HG03139 (cell line): Measurements from ENCODE around the gene TAS2R16.

Experiments used
- ATAC-seq: cut with Tn5 transposase; IDR thresholded peaks from one replicate; pipeline ENCODE4 v1.9.1; 2021; ENCODE audit not compliant: unreplicated experiment

TAS2R16 gene, protein sequence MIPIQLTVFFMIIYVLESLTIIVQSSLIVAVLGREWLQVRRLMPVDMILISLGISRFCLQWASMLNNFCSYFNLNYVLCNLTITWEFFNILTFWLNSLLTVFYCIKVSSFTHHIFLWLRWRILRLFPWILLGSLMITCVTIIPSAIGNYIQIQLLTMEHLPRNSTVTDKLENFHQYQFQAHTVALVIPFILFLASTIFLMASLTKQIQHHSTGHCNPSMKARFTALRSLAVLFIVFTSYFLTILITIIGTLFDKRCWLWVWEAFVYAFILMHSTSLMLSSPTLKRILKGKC

DNA sequence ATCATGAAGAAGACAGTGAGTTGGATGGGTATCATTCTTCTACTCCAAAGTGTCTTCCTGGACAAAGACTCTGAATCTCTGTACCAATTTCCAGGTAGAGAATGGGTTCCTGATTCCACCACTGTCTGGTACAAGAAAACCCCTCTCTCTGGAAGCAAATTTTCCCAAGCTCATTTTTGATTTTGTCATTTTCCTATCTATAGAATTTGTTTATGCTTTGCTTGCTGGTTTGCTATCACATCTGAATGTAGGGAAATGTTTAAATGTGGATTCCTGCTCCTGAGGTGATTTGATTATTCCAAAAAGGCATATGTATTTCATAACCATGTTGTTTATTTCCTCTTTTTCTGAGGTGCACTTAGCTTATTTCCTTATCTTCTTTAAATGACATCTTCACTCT, at the start of gene TAS2R16:
TSS of gene TAS2R16 (minus strand) at position 101 of the 400 bp plus-strand sequence. CDS start at position 35, 66 bp downstream.
- no peak for ATAC-seq

DNA sequence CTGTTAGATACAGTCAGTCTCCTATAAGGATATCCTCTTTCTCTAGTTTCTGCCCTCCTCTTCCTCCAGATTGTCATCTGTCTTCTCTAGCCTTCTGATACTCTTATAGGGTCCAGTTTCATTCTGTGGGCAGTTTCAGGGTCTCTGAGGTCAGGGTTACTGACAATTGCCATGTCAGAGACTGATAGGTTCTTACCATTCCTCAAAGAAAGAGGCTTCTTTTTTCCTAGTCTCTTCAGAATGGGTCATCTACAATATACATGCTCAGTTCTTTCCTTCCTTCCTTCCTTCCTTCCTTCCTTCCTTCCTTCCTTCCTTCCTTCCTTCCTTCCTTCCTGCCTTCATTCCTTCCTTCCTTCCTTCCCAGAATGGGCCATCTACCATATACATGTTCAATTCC, 48.1 kb upstream of the TAS2R16 start:
- ATAC-seq, result no peak

DNA sequence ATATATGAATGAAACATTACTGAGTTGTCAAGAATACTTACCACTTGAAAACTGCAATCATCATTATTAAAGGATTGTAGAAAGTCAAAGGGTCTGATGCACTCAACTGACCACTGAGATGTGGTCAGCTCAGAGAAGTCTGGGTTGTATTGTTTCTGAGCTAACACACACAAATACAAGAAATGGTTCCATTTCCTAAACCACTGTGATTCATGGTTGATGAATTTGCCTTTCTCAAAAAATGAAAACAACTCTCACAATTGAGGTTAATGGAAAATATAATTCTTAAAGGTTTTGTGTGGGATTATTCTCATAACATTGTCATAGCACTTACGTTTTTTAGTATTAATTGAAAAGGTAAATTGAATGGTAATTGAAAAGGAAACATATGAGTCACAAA, 45.6 kb upstream of the TAS2R16 start:
- ATAC-seq, result no peak

DNA sequence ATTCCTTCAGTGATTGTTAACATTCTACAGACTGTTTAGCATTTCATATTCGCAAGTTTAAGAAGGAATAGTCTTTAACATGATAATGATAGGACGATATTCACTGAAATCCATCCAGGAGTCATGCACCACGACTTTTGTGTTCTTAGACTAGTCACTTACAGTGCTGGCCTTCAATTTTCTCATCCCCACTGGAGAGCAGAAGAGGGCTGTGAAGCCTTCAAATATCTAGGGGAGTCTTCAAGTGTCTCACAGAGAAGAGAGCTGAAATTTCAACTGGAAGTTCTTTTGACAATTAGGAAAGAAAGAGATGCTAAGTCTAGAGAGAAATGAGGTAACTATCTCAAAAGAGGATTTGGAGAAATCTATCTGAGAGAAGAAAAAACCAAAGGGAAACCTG, 43.8 kb upstream of the TAS2R16 start:
- ATAC-seq, result no peak

DNA sequence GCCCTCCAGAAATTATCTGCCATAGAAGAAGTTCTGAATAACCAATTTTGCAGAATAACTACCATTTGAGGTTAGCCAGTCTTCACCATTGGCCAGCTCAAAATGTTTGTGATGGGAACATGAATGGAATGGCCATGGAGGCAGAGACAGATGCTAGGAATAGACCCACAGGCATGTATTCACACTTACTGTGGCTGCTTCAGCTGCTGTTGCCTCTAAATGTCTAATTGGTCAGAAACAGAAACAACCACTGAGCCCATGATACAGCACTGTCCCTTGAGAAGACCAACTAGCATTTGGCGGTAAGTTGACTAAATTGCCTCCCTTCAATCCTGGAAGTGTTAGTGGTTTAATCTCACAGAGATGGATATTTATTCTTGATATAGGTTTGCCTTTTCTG, 38.6 kb upstream of the TAS2R16 start:
- ATAC-seq, result no peak

DNA sequence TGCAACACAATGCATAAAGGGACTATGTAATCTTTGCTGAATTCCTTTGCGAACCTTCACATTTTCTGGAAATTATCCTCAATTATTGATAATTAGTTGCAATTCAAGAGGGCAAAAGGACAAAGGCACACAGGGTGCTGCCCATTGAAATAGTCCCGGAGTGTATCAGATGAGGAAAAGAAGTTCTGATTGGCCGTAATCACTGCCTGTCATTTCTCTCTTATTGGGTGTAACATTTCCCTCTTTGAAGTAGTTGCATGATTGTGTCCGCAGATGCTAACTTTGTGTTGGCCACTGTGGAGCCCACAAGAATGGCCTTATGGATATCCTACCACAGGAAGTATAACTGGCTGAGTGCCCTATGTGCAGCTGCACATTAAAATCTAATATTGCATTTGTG, 35.1 kb upstream of the TAS2R16 start:
- ATAC-seq, result no peak

DNA sequence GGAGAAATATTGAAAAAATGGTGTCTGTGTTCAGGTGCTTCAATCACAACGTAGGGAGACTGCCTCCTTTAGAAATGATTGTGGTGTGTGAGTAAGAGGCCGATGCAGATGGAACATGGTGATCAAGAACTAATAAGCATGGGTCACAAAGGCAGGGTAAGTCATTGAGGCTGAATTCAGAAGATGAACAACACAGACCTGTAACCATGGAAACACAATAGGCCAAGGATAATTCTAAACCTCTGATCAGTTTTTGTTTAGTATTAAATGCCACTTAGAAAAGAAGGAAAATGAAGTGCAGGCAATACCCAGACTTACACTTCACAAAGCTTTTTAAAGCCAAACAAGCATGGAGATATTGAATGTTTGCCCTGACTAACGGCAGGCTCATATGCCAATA, 32.8 kb upstream of the TAS2R16 start:
- no peak for ATAC-seq

DNA sequence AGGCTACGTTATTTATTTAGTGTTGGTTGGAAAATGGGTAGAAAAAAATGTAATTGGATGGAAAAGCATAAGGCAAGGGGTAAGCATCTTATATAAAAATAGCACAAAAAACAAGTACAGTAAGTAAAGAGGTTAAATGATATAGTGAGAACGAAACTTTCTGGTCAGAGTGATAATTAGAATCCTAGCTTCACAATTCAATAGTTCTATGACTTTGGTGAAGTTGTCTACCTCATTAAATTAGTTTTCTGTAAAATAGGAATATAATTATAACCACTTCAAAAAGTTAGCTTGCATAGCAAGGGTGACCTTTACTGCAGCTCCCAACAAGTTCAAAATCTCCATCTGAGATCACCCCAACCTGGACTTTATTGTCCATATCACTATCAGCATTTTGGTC, 30.8 kb upstream of the TAS2R16 start:
- ATAC-seq, result no peak

DNA sequence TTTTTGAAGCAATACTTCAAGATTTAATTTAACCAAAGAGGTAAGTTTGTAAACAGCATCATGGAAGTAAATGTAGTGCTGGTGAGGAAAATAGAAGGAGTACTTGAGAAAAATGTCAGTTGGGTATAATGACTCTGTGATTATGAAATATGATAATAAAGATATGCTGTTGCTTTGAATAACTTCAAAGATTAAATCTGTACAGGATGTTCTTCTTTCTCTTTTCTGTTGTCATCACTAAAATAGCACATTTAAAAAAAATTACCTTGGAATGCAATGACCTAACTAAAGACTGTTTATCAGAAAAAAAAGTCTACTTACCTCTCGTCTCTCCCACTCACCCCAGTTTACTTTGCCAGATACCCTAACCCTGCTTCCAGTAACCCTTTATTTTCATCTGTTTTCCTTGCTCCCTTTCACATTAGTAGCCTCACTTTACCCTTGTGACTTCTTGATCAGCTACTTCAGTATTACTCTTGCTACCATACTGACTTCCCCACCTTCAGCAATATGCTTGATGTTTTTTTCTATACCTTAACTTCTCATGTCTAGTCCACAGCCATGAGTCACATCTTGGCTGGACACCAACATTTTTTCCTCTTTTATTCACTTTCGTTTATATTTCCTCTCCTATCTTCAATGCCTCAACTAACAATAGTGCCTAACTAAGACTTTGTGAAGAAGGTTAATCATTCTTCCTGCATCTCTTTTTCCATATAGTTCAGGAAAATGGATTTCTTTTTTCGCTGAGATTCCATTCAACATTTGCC, 29.7 kb upstream of the TAS2R16 start:
- no peak for ATAC-seq

DNA sequence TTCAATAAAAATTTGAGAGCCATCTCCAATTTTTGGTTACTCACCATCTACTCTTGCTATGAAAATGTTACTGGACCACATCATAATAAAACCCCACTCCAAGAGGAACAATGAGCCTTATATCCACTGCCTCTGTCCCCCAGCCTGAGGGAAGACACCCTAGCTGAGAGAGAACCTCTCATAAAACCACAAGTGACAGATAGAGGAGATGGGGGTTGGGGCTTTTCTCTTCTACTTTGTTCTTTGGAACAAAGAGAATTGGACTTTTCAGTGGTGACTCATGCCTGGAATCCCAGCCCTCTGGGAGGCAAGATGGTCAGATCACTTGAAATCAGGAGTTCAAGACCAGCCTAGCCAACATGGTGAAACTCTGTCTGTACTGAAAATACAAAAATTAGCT, 27.6 kb upstream of the TAS2R16 start:
- no peak for ATAC-seq

DNA sequence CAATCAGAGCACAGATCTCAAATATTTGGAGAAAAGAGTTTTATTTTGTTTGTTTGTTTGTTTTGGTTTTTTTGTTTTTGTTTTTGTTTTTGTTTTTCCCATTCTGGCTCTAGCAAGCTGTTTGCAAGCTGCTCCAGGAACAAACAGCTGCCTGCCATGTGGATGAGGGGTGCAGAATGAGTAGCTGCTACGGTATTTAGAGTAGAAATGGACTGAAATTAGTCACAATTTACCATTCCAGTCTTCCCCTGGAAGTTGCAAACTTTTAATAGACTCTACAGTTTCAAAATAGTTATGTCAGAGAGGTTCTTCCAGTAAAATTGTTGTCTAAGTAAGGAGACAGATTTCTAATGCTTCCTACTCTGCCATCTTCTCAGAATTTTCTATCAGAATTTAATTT, 27.1 kb upstream of the TAS2R16 start:
- ATAC-seq, result no peak

DNA sequence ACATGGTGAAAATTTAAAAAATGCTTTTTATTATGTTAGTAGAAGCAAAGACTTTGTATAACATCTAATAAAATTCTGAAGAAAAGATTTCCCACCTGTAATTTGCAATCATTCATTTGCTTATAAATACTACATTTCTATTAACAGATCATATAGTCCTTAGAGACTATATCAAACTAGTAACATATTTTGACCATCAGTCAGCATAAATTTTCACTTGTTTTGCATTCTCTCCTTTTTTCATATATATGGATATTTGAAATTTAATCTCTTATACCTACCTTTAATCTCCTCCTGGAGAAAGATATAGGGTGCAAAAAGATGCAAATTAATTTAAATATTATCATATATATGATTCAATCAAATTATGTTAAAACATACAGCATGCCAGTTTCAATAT, 16.9 kb upstream of the TAS2R16 start:
- ATAC-seq, result no peak

DNA sequence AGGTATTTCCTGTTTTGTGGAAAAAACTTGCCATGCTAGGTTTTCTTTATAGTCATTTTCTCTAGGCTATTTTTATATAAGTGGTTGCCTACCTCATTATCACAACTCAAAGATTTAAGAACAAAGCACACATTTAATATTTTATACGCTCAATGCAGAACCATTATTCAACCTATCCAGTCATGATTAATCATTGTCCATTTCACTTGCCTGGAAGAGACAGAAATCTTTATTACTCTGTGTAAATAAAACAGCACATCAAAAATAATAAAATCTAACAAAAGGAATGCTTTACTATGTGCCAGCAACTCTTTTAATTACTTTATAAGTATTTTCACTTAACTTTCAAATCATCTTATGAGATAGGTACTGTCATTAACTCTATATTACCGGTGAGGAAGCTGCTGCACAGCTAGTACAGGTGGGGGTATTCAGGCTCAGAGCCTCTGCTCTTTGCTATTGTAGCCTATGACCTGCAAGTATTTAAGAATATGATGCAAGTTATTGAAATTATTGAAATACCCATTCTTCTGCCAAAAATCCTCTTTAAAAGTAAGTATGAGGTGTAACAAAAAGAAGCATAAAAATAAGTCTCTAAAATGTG, 16.4 kb upstream of the TAS2R16 start:
- ATAC-seq, result no peak

DNA sequence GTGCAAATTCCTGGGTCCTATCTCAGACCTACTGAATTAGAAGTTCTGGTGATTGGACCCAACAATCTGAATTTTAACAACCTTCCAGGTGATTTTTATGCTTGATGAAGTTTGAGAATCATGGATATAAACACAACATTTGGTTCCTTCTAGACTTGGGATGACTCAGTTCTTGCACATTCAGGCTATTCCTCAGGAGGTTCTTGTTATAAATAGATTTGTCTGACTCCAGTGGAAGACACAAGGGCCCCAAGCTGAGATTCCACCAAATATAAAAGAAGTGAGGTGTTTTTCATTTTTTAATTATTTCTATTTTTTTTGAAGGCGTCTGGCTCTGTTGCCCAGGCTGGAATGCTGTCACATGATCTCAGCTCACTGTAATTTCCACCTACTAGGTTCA, 9.4 kb upstream of the TAS2R16 start:
- ATAC-seq, result no peak

DNA sequence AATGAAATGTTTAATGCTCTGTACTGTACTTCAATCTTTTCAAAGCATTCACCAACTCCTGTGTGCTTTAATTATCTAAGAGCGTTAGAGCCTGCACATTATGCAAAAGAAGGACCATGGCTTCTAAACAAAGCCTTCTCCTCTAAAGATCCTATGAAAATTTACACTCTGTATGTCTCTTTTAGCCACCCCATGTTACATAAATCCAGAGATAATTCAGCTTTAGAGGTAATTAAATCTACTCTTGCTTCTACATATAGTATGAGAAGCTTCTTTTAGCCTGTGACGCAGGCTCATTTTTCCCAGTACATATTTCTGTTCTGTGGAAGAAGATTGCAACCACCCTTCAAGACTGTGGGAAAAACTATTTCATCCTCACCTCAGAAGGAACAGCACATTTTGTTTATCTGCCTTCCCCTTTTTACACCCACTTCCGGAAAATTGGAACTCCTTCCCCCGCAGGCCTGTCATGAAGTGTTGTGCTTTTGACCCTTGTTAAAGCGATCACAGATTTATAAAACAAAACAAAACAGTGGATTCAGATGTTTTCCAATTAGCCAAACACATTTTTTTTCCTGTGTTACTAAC, 8.1 kb upstream of the TAS2R16 start:
- ATAC-seq, result no peak

DNA sequence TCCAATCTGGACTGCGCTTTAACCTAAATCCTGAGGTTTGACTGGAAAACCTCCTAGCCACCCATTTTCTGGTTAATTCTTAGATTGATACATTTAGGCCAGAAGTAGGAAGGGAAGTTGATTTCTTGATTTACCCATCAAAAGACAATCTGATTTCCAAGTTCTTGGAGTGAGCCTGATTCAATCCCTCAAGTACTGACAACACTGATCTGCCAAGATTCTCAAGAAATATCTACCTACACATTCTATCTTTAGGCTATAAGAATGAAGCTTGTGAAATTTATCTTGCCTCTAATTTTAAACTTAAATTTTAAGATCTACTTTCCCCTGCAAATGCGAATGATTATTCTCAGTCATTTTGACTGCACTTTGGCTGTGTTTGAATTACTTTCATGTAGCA, 5.9 kb downstream of the TAS2R16 start:
- ATAC-seq, result no peak

DNA sequence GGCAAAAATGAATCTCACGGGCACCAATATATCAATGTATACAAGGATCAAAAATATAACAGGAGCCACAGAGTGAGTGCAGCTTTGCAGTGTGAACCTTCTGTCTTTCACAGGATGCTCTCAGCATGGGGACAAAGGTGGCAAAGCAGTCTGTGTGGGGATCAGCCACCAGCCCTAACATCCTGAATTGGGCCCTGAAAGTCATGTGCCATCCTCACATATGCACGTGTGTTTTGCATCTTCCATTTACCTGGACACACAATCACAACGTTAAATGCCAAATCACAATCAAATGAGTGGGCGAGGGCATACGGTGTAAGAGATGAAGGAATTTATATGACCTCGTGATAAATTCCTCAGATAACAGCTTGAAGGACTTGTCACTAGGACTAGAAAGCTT, 6.5 kb downstream of the TAS2R16 start:
- no peak for ATAC-seq

DNA sequence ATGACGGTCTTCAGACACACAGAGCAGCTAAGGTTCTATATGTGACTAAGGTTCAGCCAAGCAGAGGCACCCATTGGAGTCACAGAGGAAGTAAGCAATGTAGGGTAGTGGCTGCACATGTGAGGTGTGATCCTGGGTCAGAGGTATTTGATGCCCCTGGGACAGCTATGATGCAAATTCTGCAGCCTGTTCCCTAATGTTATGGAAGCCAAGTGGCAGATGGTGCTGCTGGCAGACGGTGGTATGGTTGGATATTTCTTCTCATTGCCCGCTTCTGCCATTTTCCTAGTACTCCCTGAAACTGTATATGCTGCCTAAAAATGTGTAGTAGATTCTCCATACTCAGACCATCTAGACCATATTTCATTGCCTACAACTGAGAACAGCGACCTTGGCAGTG, 7.2 kb downstream of the TAS2R16 start:
- no peak for ATAC-seq

DNA sequence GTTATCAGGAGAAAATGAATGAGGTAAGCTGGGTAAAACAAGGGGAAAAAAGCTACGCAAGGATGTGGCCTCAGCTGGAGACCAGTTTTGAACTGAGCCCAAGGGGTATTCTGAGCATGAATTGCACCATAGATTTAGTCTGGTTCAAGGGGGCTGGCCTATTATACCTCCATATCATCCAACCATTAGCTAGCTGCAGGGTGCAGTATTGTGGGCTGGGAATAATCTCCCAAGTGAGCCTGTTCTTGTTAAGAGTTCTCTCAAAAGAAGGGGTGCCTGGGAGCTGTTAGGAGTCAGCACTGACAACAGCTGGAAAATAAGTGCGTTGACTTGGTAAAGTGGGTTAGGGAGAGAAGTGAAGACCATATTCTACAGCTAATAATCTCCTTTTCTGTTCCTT, 8.0 kb downstream of the TAS2R16 start:
- no peak for ATAC-seq

DNA sequence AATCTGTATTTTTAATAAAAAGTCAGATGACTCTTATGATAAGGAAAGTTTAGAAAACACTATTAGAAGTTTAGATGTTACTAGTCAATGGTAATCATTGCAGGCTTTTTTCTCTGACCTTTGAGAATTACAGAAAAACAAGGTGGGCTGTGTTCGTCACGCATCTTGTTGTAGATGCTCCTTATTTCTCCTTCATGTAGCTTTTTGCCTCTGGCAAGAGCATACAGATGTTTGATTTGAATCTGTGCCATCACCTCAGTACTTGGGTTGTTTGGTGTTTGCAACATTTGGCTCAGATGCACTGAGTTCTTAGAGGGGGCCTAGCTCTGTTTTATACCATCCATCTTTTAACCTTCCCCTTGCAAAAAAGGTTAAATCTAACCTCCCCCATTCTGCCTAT, 11.5 kb downstream of the TAS2R16 start:
- no peak for ATAC-seq

DNA sequence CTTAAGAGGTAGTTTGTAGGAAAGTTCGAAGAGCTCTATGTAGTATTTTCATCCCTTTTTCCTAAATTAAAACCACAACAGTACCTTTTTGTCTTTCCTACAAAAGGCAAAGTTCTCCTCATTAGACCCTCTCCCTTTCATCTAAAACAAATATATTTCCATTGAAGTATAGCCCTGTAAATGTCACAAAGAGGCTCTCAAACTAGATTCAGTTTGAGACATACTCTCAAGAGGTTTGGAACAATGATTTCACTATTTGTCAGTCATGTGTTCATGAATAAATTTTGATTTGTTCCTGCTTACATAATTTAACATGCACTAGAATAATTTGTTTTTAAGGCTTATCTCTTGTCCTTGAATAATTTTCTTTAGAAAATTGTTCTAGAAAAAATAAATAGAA, 12.2 kb downstream of the TAS2R16 start:
- no peak for ATAC-seq

DNA sequence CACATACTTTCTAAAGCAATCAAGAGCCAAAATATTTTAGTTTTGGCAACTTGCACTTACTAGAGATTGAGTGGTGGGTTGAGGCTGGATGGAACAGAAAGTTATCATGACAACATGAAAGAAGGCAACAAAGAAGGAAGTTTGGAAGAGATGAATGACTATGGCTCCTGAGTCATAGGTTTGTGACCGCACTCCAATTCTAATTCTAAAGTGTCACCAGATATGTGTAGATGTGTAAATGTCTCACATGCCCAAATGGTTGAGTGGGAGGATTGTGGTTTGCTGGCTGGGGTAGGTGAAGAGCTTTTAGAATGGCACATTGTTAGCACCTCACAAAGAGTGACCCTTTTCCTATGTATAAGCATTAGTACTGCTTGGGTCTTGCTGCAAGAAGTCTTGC, 20.2 kb downstream of the TAS2R16 start:
- ATAC-seq, result no peak
